H1 (cell line): ENCODE data around the gene ZDHHC20. TPM values are rescaled to one million over a fixed set of nuclear protein-coding genes. Genes with fewer than 3 reads are reported as not detected.

Experiments used
- CTCF ChIA-PET: fragments of 300-600 bp; sonication (Branson Sonifier 250); formaldehyde crosslinking; loops from one replicate; lab custom pipeline; 2021; ENCODE audit not compliant: partially characterized antibody; lab: Charles Lee
- POLR2A ChIA-PET: fragments of 300-600 bp; sonication (Branson Sonifier 250); formaldehyde crosslinking; loops from one replicate; lab custom pipeline; 2021; ENCODE audit warnings: inconsistent platforms; ENCODE audit not compliant: partially characterized antibody; lab: Charles Lee
- DNase-seq, 2 experiments: peaks; one replicate each; pipeline versions ENCODE4 v3.0.0 to v3.0.0-alpha.2; 2010 to 2022; ENCODE audit warnings: low spot score in 2 of 2, low read depth in 1 of 2, mixed read lengths in 1 of 2
- FAIRE-seq: peaks from 2 replicates; lab custom pipeline; 2011; peaks lifted over from hg19 to GRCh38; lab: Jason Lieb, UNC
- H2AFZ ChIP-seq: 2 replicates; pipeline ENCODE4 v1.8.1; 2012; ENCODE audit warnings: low read length, inconsistent platforms
- H2AK5ac ChIP-seq: 2 replicates; pipeline ENCODE4 v1.6.1; 2013; ENCODE audit warnings: low read depth, low read length
- H2BK120ac ChIP-seq: replicated peaks from 2 replicates; pipeline ENCODE3; 2013; ENCODE audit warnings: low read depth, low read length, inconsistent platforms
- H2BK12ac ChIP-seq: 2 replicates; pipeline ENCODE4 v1.6.1; 2013; ENCODE audit warnings: low read depth, low read length
- H2BK15ac ChIP-seq: 2 replicates; pipeline ENCODE4 v1.6.1; 2013; ENCODE audit warnings: low read length
- H2BK20ac ChIP-seq: 2 replicates; pipeline ENCODE4 v1.6.1; 2013; ENCODE audit warnings: low read length
- H2BK5ac ChIP-seq: 2 replicates; pipeline ENCODE4 v1.6.1; 2013; ENCODE audit warnings: low read depth, low read length
- H3K14ac ChIP-seq: 2 replicates; pipeline ENCODE4 v1.6.1; 2013; ENCODE audit warnings: inconsistent platforms; ENCODE audit not compliant: insufficient read length
- H3K18ac ChIP-seq: 2 replicates; pipeline ENCODE4 v1.6.1; 2013; ENCODE audit warnings: low read length; ENCODE audit errors: extremely low read depth
- H3K23ac ChIP-seq: 2 replicates; pipeline ENCODE4 v1.6.1; 2013; ENCODE audit warnings: inconsistent platforms; ENCODE audit not compliant: insufficient read length
- H3K23me2 ChIP-seq: 2 replicates; pipeline ENCODE4 v1.6.1; 2013; ENCODE audit warnings: low read depth, low read length
- H3K27ac ChIP-seq: 2 replicates; pipeline ENCODE4 v1.6.1; 2011; ENCODE audit warnings: low read depth, low read length, inconsistent platforms
- H3K27me3 ChIP-seq, 4 experiments: replicated peaks in 1 of 4; 1 replicate in 1 of 4; 2 replicates in 3 of 4; pipeline versions ENCODE4 v1.6.1 to v1.8.1; 2011 to 2013; ENCODE audit warnings: low read length in 3 of 4, mild to moderate bottlenecking in 3 of 4, inconsistent platforms in 2 of 4, mixed read lengths in 2 of 4, moderate library complexity in 1 of 4; ENCODE audit not compliant: control insufficient read depth in 3 of 4, insufficient read depth in 3 of 4; ENCODE audit errors: extremely low read depth in 1 of 4
- H3K36me3 ChIP-seq, 4 experiments: 2 replicates each; pipeline versions ENCODE4 v1.6.1 to v1.8.1; 2011 to 2013; ENCODE audit warnings: mild to moderate bottlenecking in 4 of 4, low read length in 3 of 4, moderate library complexity in 2 of 4, control low read depth in 1 of 4, inconsistent platforms in 1 of 4; ENCODE audit not compliant: insufficient read depth in 4 of 4, control insufficient read depth in 2 of 4
- H3K4ac ChIP-seq: replicated peaks from 2 replicates; pipeline ENCODE3; 2013; ENCODE audit warnings: low read length, low read depth, mixed read lengths, inconsistent platforms; ENCODE audit not compliant: insufficient read length
- H3K4me1 ChIP-seq, 4 experiments: replicated peaks in 1 of 4; 1 replicate in 1 of 4; 2 replicates in 3 of 4; pipeline versions ENCODE4 v1.6.1 to v1.8.1; 2011 to 2013; ENCODE audit warnings: low read length in 3 of 4, inconsistent platforms in 2 of 4, mixed read lengths in 1 of 4; ENCODE audit not compliant: insufficient read depth in 4 of 4, control insufficient read depth in 3 of 4
- H3K4me2 ChIP-seq, 2 experiments: 2 replicates each; pipeline versions ENCODE4 v1.6.1 to v1.8.1; 2011 to 2013; ENCODE audit warnings: low read depth in 2 of 2, low read length in 2 of 2, control low read depth in 1 of 2, inconsistent platforms in 1 of 2, mild to moderate bottlenecking in 1 of 2; ENCODE audit not compliant: insufficient read depth in 1 of 2
- H3K4me3 ChIP-seq, 4 experiments: fragments of 200-600, 300-600 bp in 1 of 4; sonication (generic), shearing (Covaris generic), sonication (Bioruptor Twin) in 1 of 4; 2 replicates each; pipeline versions ENCODE4 v1.5.1 to v1.8.1; 2011 to 2016; ENCODE audit warnings: low read length in 4 of 4, low read depth in 3 of 4, control low read depth in 2 of 4, inconsistent platforms in 2 of 4, mild to moderate bottlenecking in 2 of 4, mixed read lengths in 1 of 4, moderate library complexity in 1 of 4; ENCODE audit not compliant: insufficient read depth in 2 of 4; ENCODE audit errors: extremely low read depth in 1 of 4
- H3K56ac ChIP-seq: replicated peaks from 2 replicates; pipeline ENCODE3; 2013; ENCODE audit warnings: low read depth, mild to moderate bottlenecking, mixed read lengths, low read length, inconsistent platforms; ENCODE audit not compliant: insufficient read length
- H3K79me1 ChIP-seq: 2 replicates; pipeline ENCODE4 v1.6.1; 2013; ENCODE audit warnings: low read depth, low read length, control low read depth
- H3K79me2 ChIP-seq, 2 experiments: 2 replicates each; pipeline versions ENCODE4 v1.6.1 to v1.8.1; 2012 to 2013; ENCODE audit warnings: low read length in 2 of 2, mild to moderate bottlenecking in 2 of 2, inconsistent platforms in 1 of 2; ENCODE audit not compliant: insufficient read depth in 2 of 2, control insufficient read depth in 1 of 2
- H3K9ac ChIP-seq, 4 experiments: replicated peaks in 1 of 4; 1 replicate in 1 of 4; 2 replicates in 3 of 4; pipeline versions ENCODE4 v1.6.1 to v1.8.1; 2011 to 2013; ENCODE audit warnings: low read depth in 3 of 4, low read length in 3 of 4, control low read depth in 2 of 4, mild to moderate bottlenecking in 2 of 4, moderate library complexity in 2 of 4, inconsistent platforms in 1 of 4; ENCODE audit errors: extremely low read depth in 1 of 4
- H3K9me3 ChIP-seq, 2 experiments: 2 replicates each; pipeline versions ENCODE4 v1.6.1 to v1.8.1; 2012 to 2013; ENCODE audit warnings: mild to moderate bottlenecking in 2 of 2, moderate library complexity in 2 of 2, control low read depth in 1 of 2, inconsistent platforms in 1 of 2, low read depth in 1 of 2, low read length in 1 of 2, mixed read lengths in 1 of 2; ENCODE audit not compliant: insufficient read depth in 2 of 2
- H4K20me1 ChIP-seq, 2 experiments: replicated peaks in 1 of 2; 2 replicates each; pipeline versions ENCODE3 to v1.8.1; 2011 to 2013; ENCODE audit warnings: inconsistent platforms in 2 of 2, low read length in 2 of 2, mild to moderate bottlenecking in 1 of 2; ENCODE audit not compliant: insufficient read depth in 2 of 2, control insufficient read depth in 1 of 2
- H4K5ac ChIP-seq: 2 replicates; pipeline ENCODE4 v1.6.1; 2013; ENCODE audit warnings: low read length, low read depth, mixed read lengths, inconsistent platforms; ENCODE audit not compliant: insufficient read length
- H4K8ac ChIP-seq: 2 replicates; pipeline ENCODE4 v1.8.0; 2013; ENCODE audit warnings: mild to moderate bottlenecking, moderate library complexity, low read length, inconsistent platforms; ENCODE audit not compliant: insufficient read depth; ENCODE audit errors: extremely low read depth
- H4K91ac ChIP-seq: replicated peaks from 2 replicates; pipeline ENCODE3; 2013; ENCODE audit warnings: low read length, mixed read lengths, inconsistent platforms; ENCODE audit not compliant: insufficient read length
- CTCF ChIP-seq, 3 experiments: IDR thresholded peaks; 1 replicate in 2 of 3; 2 replicates in 1 of 3; pipeline versions ENCODE4 v1.5.1 to v1.6.1; 2011; ENCODE audit warnings: low read length in 3 of 3, mild to moderate bottlenecking in 3 of 3, inconsistent platforms in 2 of 3, low read depth in 1 of 3, moderate library complexity in 1 of 3; ENCODE audit not compliant: insufficient read depth in 1 of 3; ENCODE audit errors: control extremely low read depth in 1 of 3
- E2F6 ChIP-seq: IDR thresholded peaks from 2 replicates; pipeline ENCODE4 v1.6.1; 2012; ENCODE audit warnings: inconsistent platforms
- HDAC6 ChIP-seq: IDR thresholded peaks from one replicate; pipeline ENCODE4 v1.7.1; 2012; ENCODE audit warnings: low read depth, mild to moderate bottlenecking, inconsistent platforms, low read length, moderate library complexity
- NRF1 ChIP-seq: IDR thresholded peaks from 2 replicates; pipeline ENCODE4 v1.6.1; 2011; ENCODE audit warnings: mild to moderate bottlenecking, low read depth, low read length, improper control_type of control experiment
- SUZ12 ChIP-seq: fragments of 200-600 bp; sonication (generic); IDR thresholded peaks from 2 replicates; pipeline ENCODE4 v1.6.1; 2012; ENCODE audit warnings: mild to moderate bottlenecking, inconsistent platforms, low read length, moderate library complexity, mixed read lengths
- ZNF274 ChIP-seq: IDR thresholded peaks from 2 replicates; pipeline ENCODE4 v1.7.0; 2012; ENCODE audit warnings: low read length, borderline replicate concordance; ENCODE audit errors: extremely low read depth
- WGBS, 2 experiments: shearing (Covaris generic) in 1 of 2; methylation state at CpG; one replicate each; pipeline versions ENCODE4 v1.1.6 to v1.1.7; 2013 to 2015; ENCODE audit warnings: low lambda C conversion rate in 2 of 2, mixed read lengths in 2 of 2, inconsistent platforms in 1 of 2, low coverage in 1 of 2, missing lambda C conversion rate in 1 of 2; ENCODE audit not compliant: insufficient replicate concordance in 2 of 2, insufficient coverage in 1 of 2, insufficient read length in 1 of 2; ENCODE audit errors: extremely low coverage in 1 of 2, missing lambda C conversion rate in 1 of 2; 5-methylcytosine and 5-hydroxymethylcytosine counted together
- polyA plus RNA-seq, 7 experiments: library from polyadenylated mRNA; depleted of rRNA in 3 of 7; stranded (reverse) in 5 of 7; unstranded in 2 of 7; fragments of >200 nt in 5 of 7; fragments of 200-250 nt in 2 of 7; gene quantifications; 1 replicate in 5 of 7; 2 replicates in 1 of 7; 4 replicates in 1 of 7; pipeline versions ENCODE4 v1.2.1 to v1.2.3, GENCODE V29; 2011 to 2013; ENCODE audit warnings: missing spikeins in 2 of 7, mixed read lengths in 2 of 7
- total RNA-seq: library from RNA; stranded (reverse); fragmentation: NEBNext Ultra II Directional; extraction: Animal tissue kit (Norgen Biotek cat#: 25700); gene quantifications from 2 replicates; pipeline ENCODE4 v1.2.1, GENCODE V29; 2021

ZDHHC20 gene
- total and polyA plus RNA-seq, 2 of the 8 experiments (the other 6 are each of a cell fraction or from before 2014, with no cell fraction given): 16.4 to 89.0 TPM

- no peak overlapping the region for H3K4ac ChIP-seq
- FAIRE-seq (peak; percentile 98), DNase-seq (peak; percentile 69 to 83)
- H3K27me3 ChIP-seq: peaks cover 0 to 2% (median 0%) of the 10 kb centered on the region in 4 experiments; a peak in 2 of 7 replicates
- peak overlapping the region; percentile 17; the same call in 1 of the 2 replicates for H2AFZ ChIP-seq
- H4K20me1 ChIP-seq: no peaks in the 10 kb centered on the region
- H3K79me2 ChIP-seq: no peaks in the 10 kb centered on the region
- H2BK20ac ChIP-seq: peak overlapping the region; percentile 94; the same call in 1 of the 2 replicates
- H3K9me3 ChIP-seq: no peaks in the 10 kb centered on the region
- H2BK120ac ChIP-seq: peak overlapping the region; percentile 93
- H4K91ac ChIP-seq: peak overlapping the region; percentile 99
- H3K14ac ChIP-seq: no peak overlapping the region
- H3K23me2 ChIP-seq: peaks cover 2% of the 10 kb centered on the region; the same call in 1 of the 2 replicates
- H3K56ac ChIP-seq: no peak overlapping the region
- no peaks in the 10 kb centered on the region for H3K36me3 ChIP-seq
- H2AK5ac ChIP-seq: no peak overlapping the region; the same call in 1 of the 2 replicates
- H3K4me2 ChIP-seq: peak overlapping the region; percentile 83 to 91
- POLR2A ChIA-PET: interaction anchor here (0.6 to 5.7 kb wide), 14 partner anchors 11 to 173 kb away, joined by 3 to 68 read pairs (median 5); partner anchors contain the start of genes MRPL57, SKA3 and ZDHHC20
- peak overlapping the region; percentile 37 to 60 (median 48) for H3K4me3 ChIP-seq
- 2% methylated on average over 52 of the region's 52 CpGs; no CpG with 5 or more reads in 1 of the 2 experiments for WGBS, 2 experiments
- peak overlapping the region; percentile 72 for H2BK12ac ChIP-seq
- peak overlapping the region; percentile 57 for H4K5ac ChIP-seq
- peaks cover 19 to 32% (median 21%) of the 10 kb centered on the region in 4 experiments for H3K4me1 ChIP-seq
- CTCF ChIA-PET: interaction anchor here (0.6 to 5.4 kb wide), 6 partner anchors 11 to 28 kb away, joined by 3 to 40 read pairs (median 5); no protein-coding TSS in a partner anchor
- H3K27ac ChIP-seq: peak overlapping the region; percentile 88
- H3K18ac ChIP-seq: peak overlapping the region; percentile 75
- peak overlapping the region in 3 of 4 experiments; percentile 45 to 76 (median 69); a peak in 6 of 7 replicates for H3K9ac ChIP-seq
- no peaks in the 10 kb centered on the region for H3K79me1 ChIP-seq
- no peak overlapping the region for H3K23ac ChIP-seq
- H4K8ac ChIP-seq: peak overlapping the region; percentile 96
- peak overlapping the region; percentile 93; the same call in 1 of the 2 replicates for H2BK15ac ChIP-seq
- peak overlapping the region; percentile 92 for H2BK5ac ChIP-seq
- TF ChIP-seq CTCF (IDR thresholded peaks at IDR 0.05; ENCODE audit: control extremely low read depth in 1 of 3, insufficient read depth in 1 of 3, low read depth in 1 of 3, low read length in 3 of 3): no peak
- no peak for TF ChIP-seq HDAC6
- TF ChIP-seq SUZ12: no peak
- no peak for TF ChIP-seq ZNF274
- TF ChIP-seq NRF1: no peak
- peak; percentile 70 for TF ChIP-seq E2F6
Observed at GRCh38 chr13:21326155-21327031, 132.7 kb downstream of the ZDHHC20 start.
